ENCODE data around the gene PIN1. TPM values are rescaled to one million over a fixed set of nuclear protein-coding genes. Genes with fewer than 3 reads are reported as not detected.
A peak's percentile ranks its signal among the peaks of the same experiment; 100 is the strongest.
"Not testable (repeated sequence)": the region's sequence is repeated elsewhere in the genome, so short reads cannot be mapped to it uniquely, and the experiment has no call there.

Gene PIN1
- total and polyA plus RNA-seq, 11 donors, result 82.8 to 159 (median 93.1) TPM

GRCh38 chr19:9818734-9819595 is 16.2 kb upstream of the PIN1 start, which contains the start of gene FBXL12:
TSS of gene FBXL12 (minus strand) at chr19:9819079. CDS start at chr19:9818813, 266 bp downstream.
- 0 to 1% (median 1%) methylated on average over 71 to 82 of the region's 82 CpGs for WGBS, 4 donors
- intact Hi-C loops (cut with DNase I), result loop anchor here in 4 of 10 donors (1.0 to 5.0 kb wide), 5 partner anchors 16 to 387 kb away; partner anchors contain the start of genes PIN1 (in 2 of the 4) and ZNF561 (in 1 of the 4)
- TF ChIP-seq, protein P1, sequence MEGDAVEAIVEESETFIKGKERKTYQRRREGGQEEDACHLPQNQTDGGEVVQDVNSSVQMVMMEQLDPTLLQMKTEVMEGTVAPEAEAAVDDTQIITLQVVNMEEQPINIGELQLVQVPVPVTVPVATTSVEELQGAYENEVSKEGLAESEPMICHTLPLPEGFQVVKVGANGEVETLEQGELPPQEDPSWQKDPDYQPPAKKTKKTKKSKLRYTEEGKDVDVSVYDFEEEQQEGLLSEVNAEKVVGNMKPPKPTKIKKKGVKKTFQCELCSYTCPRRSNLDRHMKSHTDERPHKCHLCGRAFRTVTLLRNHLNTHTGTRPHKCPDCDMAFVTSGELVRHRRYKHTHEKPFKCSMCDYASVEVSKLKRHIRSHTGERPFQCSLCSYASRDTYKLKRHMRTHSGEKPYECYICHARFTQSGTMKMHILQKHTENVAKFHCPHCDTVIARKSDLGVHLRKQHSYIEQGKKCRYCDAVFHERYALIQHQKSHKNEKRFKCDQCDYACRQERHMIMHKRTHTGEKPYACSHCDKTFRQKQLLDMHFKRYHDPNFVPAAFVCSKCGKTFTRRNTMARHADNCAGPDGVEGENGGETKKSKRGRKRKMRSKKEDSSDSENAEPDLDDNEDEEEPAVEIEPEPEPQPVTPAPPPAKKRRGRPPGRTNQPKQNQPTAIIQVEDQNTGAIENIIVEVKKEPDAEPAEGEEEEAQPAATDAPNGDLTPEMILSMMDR (IDR thresholded peaks at IDR 0.05), result no peak
- peak; percentile 36 to 84 for TF ChIP-seq POLR2A (IDR thresholded peaks at IDR 0.05)

DNA sequence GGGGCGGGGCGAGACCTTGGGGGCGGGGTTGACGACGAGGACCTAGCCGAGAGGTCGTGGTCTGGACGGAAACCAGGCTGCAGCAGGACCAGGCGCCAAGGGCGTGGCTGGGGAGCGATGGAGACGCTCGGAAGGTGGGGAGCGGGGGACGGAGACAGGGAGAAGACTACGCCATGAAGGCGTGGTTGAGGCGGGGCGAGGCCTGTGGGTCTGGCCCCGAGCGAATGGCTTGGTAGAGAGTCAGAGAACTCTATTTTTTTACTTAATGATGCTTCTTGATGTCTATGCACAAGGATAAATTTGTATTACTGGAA is 15.6 kb upstream of the PIN1 start:
- no peaks in the 10 kb centered on the region for H3K27me3 ChIP-seq
- ATAC-seq (no peak), DNase-seq (no peak)
- no peaks in the 10 kb centered on the region for H3K9me3 ChIP-seq
- peak overlapping the region in 10 of 12 donors; percentile 38 to 98 (median 88) for H3K4me3 ChIP-seq
- H3K4me1 ChIP-seq, result peaks cover 4 to 26% (median 18%) of the 10 kb centered on the region in 12 donors
- H3K27ac ChIP-seq, result peak overlapping the region; percentile 51 to 98 (median 96)
- 0 to 2% (median 1%) methylated on average over 19 to 21 of the region's 21 CpGs for WGBS, 4 donors
- intact Hi-C loops (cut with DNase I), result loop anchor here in 4 of 10 donors (1.0 to 5.0 kb wide), 5 partner anchors 15 to 387 kb away; partner anchors contain the start of genes PIN1 (in 2 of the 4) and ZNF561 (in 1 of the 4)
- H3K36me3 ChIP-seq, result no peaks in the 10 kb centered on the region
- peak in 1 of 2 donors; percentile 36 for TF ChIP-seq POLR2A (IDR thresholded peaks at IDR 0.05)
- TF ChIP-seq, protein P1 (IDR thresholded peaks at IDR 0.05), result no peak

More at GRCh38 chr19:9818734-9819595, 16.2 kb upstream of the PIN1 start, which contains the start of gene FBXL12:
- no peaks in the 10 kb centered on the region for H3K9me3 ChIP-seq
- H3K27ac ChIP-seq, result peak within 1 kb of the TSS; percentile 88 to 98 (median 96)
- DNase-seq, result peak; percentile 100
- H3K27me3 ChIP-seq, result no peaks in the 10 kb centered on the region
- peak within 1 kb of the TSS; percentile 69 to 98 (median 88) for H3K4me3 ChIP-seq
- peak; percentile 95 to 96 (median 96) for ATAC-seq
- peaks cover 0 to 5% (median 1%) of the 10 kb centered on the region in 9 donors for H3K36me3 ChIP-seq
- H3K4me1 ChIP-seq, result peaks cover 4 to 26% (median 18%) of the 10 kb centered on the region in 12 donors

GRCh38 chr19:9820034-9820433 is 15.1 kb upstream of the PIN1 start:
- H3K36me3 ChIP-seq; H3K27me3 ChIP-seq; H3K9me3 ChIP-seq; ATAC-seq; intact Hi-C loops (cut with DNase I): not testable (repeated sequence)
- 92 to 96% (median 95%) methylated on average over 8 of the region's 8 CpGs for WGBS, 4 donors
- Histone ChIP-seq H3K27ac (peak overlapping the region; percentile 51 to 98 (median 96)), H3K4me1 (peaks cover 4 to 26% (median 18%) of the 10 kb centered on the region in 12 donors), H3K4me3 (peak overlapping the region in 9 of 12 donors; percentile 76 to 98 (median 88))
- peak in 1 of 5 donors; percentile 23 for DNase-seq

GRCh38 chr19:9823816-9824215 is 11.3 kb upstream of the PIN1 start:
- TF ChIP-seq, protein P1 (IDR thresholded peaks at IDR 0.05), result no peak
- TF ChIP-seq POLR2A (IDR thresholded peaks at IDR 0.05), result no peak
- WGBS, 4 donors, result 87 to 94% (median 92%) methylated on average over 5 of the region's 5 CpGs
- DNase-seq (no peak), ATAC-seq (no peak)
- H3K27ac ChIP-seq, result no peak overlapping the region
- no peaks in the 10 kb centered on the region for H3K9me3 ChIP-seq
- no peak overlapping the region for H3K4me3 ChIP-seq
- peaks cover 0 to 1% (median 0%) of the 10 kb centered on the region in 9 donors for H3K36me3 ChIP-seq
- H3K4me1 ChIP-seq, result peaks cover 4 to 31% (median 22%) of the 10 kb centered on the region in 12 donors
- no peaks in the 10 kb centered on the region for H3K27me3 ChIP-seq
- intact Hi-C loops (cut with DNase I), result no loop called here
